PC-3 (cell line): ENCODE data around the gene NLGN1. TPM values are rescaled to one million over a fixed set of nuclear protein-coding genes. Genes with fewer than 3 reads are reported as not detected.

ENCODE experiments used
- ATAC-seq: fragments of 200-7000 bp; cut with Tn5 transposase; 2 replicates; pipeline ENCODE4 v1.9.1; 2020; ENCODE audit warnings: mild to moderate bottlenecking, moderate library complexity
- BruUV-seq: library from RNA; stranded (reverse); fragments of 400-500 nt; replicated peaks from 2 replicates; lab custom pipeline; 2021; lab: Mats Ljungman, UMichigan
- CTCF ChIA-PET: fragments of 300-600 bp; sonication (Branson Sonifier 250); formaldehyde crosslinking; loops from one replicate; lab custom pipeline; 2022; ENCODE audit warnings: antibody characterized with exemption; lab: Charles Lee
- POLR2A ChIA-PET: fragments of 300-600 bp; sonication (Branson Sonifier 250); formaldehyde crosslinking; loops from one replicate; lab custom pipeline; 2022; ENCODE audit warnings: antibody characterized with exemption; ENCODE audit not compliant: unreplicated experiment; lab: Charles Lee
- DNase-seq: peaks from one replicate; pipeline ENCODE4 v3.0.0-alpha.2; 2015
- H2AFZ ChIP-seq: fragments of 300-600 bp; sonication (generic); 2 replicates; pipeline ENCODE4 v1.6.0; 2016; ENCODE audit warnings: antibody characterized with exemption, low read length
- H3F3A ChIP-seq: fragments of 300-600 bp; sonication (generic); one replicate; pipeline ENCODE4 v1.6.0; 2017; ENCODE audit warnings: antibody characterized with exemption, low read length, control low read depth, mild to moderate bottlenecking; ENCODE audit not compliant: unreplicated experiment
- H3K27ac ChIP-seq: fragments of 300-600 bp; sonication (generic); 2 replicates; pipeline ENCODE4 v1.5.1; 2016; ENCODE audit warnings: mild to moderate bottlenecking, low read length
- H3K27me3 ChIP-seq: fragments of 300-600 bp; sonication (generic); 2 replicates; pipeline ENCODE4 v1.6.1; 2016; ENCODE audit warnings: low read length, mixed read lengths
- H3K36me3 ChIP-seq: fragments of 300-600 bp; sonication (generic); 2 replicates; pipeline ENCODE4 v1.6.1; 2016; ENCODE audit warnings: low read depth, mixed run types, low read length, mixed read lengths
- H3K4me1 ChIP-seq: fragments of 300-600 bp; sonication (generic); 2 replicates; pipeline ENCODE4 v1.5.1; 2016; ENCODE audit warnings: low read length; ENCODE audit not compliant: insufficient read depth
- H3K4me2 ChIP-seq: fragments of 300-600 bp; sonication (generic); 2 replicates; pipeline ENCODE4 v1.6.0; 2016; ENCODE audit warnings: low read length
- H3K4me3 ChIP-seq: fragments of 300-600 bp; sonication (generic); 2 replicates; pipeline ENCODE4 v1.5.1; 2016; ENCODE audit warnings: mild to moderate bottlenecking, low read length, mixed read lengths
- H3K79me2 ChIP-seq: fragments of 300-600 bp; sonication (generic); 2 replicates; pipeline ENCODE4 v1.6.1; 2017; ENCODE audit warnings: low read length, mixed read lengths
- H3K9ac ChIP-seq: fragments of 300-600 bp; sonication (generic); 2 replicates; pipeline ENCODE4 v1.6.0; 2016; ENCODE audit warnings: mild to moderate bottlenecking, low read length
- H3K9me2 ChIP-seq: fragments of 300-600 bp; sonication (generic); replicated peaks from 2 replicates; pipeline ENCODE4 v1.6.1; 2016; ENCODE audit warnings: mixed run types, low read length, mixed read lengths
- H3K9me3 ChIP-seq: fragments of 300-600 bp; sonication (generic); 2 replicates; pipeline ENCODE4 v1.6.1; 2016; ENCODE audit warnings: low read length, mixed read lengths
- H4K20me1 ChIP-seq: fragments of 300-600 bp; sonication (generic); 2 replicates; pipeline ENCODE4 v1.6.1; 2016; ENCODE audit warnings: low read length, mixed read lengths
- CTCF ChIP-seq: fragments of 300-600 bp; sonication (generic); conservative IDR thresholded peaks from 2 replicates; pipeline ENCODE4 v1.5.1; 2017; ENCODE audit warnings: antibody characterized with exemption, low read depth, mild to moderate bottlenecking, low read length
- EZH2 ChIP-seq: fragments of 300-600 bp; sonication (generic); IDR thresholded peaks from one replicate; pipeline ENCODE4 v1.6.1; 2017; ENCODE audit warnings: antibody characterized with exemption, mild to moderate bottlenecking, low read length; ENCODE audit not compliant: unreplicated experiment
- EZH2phosphoT487 ChIP-seq: fragments of 300-600 bp; sonication (generic); IDR thresholded peaks from 2 replicates; pipeline ENCODE4 v1.6.1; 2018; ENCODE audit warnings: mild to moderate bottlenecking, antibody characterized with exemption, low read length, borderline replicate concordance
- intact Hi-C: fragments of 100-400 bp; cut with micrococcal nuclease; formaldehyde crosslinking; loops from 2 replicates; pipeline ENCODE4 v1.9.0; 2023
- total RNA-seq: library from RNA; depleted of rRNA; stranded (reverse); fragments of >200 nt; gene quantifications from 2 replicates; pipeline ENCODE4 v1.2.3, GENCODE V29; 2014

Gene NLGN1
- total RNA-seq, 1 experiment from 2014 or later = 0.77 TPM

- Histone ChIP-seq H3K4me2 (no peak overlapping the region), H3K9me3 (no peaks in the 10 kb centered on the region), H2AFZ (no peak overlapping the region), H3K4me1 (no peaks in the 10 kb centered on the region), H3K9me2 (no peaks in the 10 kb centered on the region), H3K9ac (no peak overlapping the region), H3K79me2 (no peaks in the 10 kb centered on the region), H3K27me3 (no peaks in the 10 kb centered on the region), H3K36me3 (no peaks in the 10 kb centered on the region), H3K4me3 (no peak overlapping the region), H3K27ac (no peak overlapping the region), H3F3A (no peaks in the 10 kb centered on the region), H4K20me1 (no peaks in the 10 kb centered on the region)
- ATAC-seq = no peak
- intact Hi-C loops = no loop called here
- TF ChIP-seq EZH2 (no peak), EZH2phosphoT487 (no peak), CTCF (no peak)
- CTCF ChIA-PET = no interaction called here
- DNase-seq = no peak
- POLR2A ChIA-PET = no interaction called here
- no TSS peak for BruUV-seq
Observed at GRCh38 chr3:173838644-173839043, 441.1 kb downstream of the NLGN1 start.

- no peak overlapping the region for H3K4me3 ChIP-seq
- H3F3A ChIP-seq = no peaks in the 10 kb centered on the region
- POLR2A ChIA-PET = no interaction called here
- H3K36me3 ChIP-seq = no peaks in the 10 kb centered on the region
- H3K9me3 ChIP-seq = no peaks in the 10 kb centered on the region
- intact Hi-C loops = no loop called here
- no peak overlapping the region for H3K4me2 ChIP-seq
- no TSS peak for BruUV-seq
- H4K20me1 ChIP-seq = no peaks in the 10 kb centered on the region
- TF ChIP-seq EZH2 = no peak
- TF ChIP-seq EZH2phosphoT487 = no peak
- no peak for TF ChIP-seq CTCF
- no peak overlapping the region for H3K27ac ChIP-seq
- H3K9ac ChIP-seq = no peak overlapping the region
- no peak overlapping the region for H2AFZ ChIP-seq
- CTCF ChIA-PET = no interaction called here
- H3K9me2 ChIP-seq = no peaks in the 10 kb centered on the region
- DNase-seq (no peak), ATAC-seq (no peak)
- no peaks in the 10 kb centered on the region for H3K79me2 ChIP-seq
- H3K27me3 ChIP-seq = no peaks in the 10 kb centered on the region
- no peaks in the 10 kb centered on the region for H3K4me1 ChIP-seq
Observed at GRCh38 chr3:173839859-173840258, 442.3 kb downstream of the NLGN1 start.

- H3K9me3 ChIP-seq = no peaks in the 10 kb centered on the region
- no peaks in the 10 kb centered on the region for H3K9me2 ChIP-seq
- H3K36me3 ChIP-seq = no peaks in the 10 kb centered on the region
- intact Hi-C loops = no loop called here
- H3K4me3 ChIP-seq = no peak overlapping the region
- no peak overlapping the region for H3K9ac ChIP-seq
- H2AFZ ChIP-seq = no peak overlapping the region
- H3F3A ChIP-seq = no peaks in the 10 kb centered on the region
- no peaks in the 10 kb centered on the region for H3K4me1 ChIP-seq
- H4K20me1 ChIP-seq = no peaks in the 10 kb centered on the region
- ATAC-seq (no peak), DNase-seq (no peak)
- no peak overlapping the region for H3K4me2 ChIP-seq
- no TSS peak for BruUV-seq
- H3K27ac ChIP-seq = no peak overlapping the region
- H3K27me3 ChIP-seq = no peaks in the 10 kb centered on the region
- ChIA-PET POLR2A (no interaction called here), CTCF (no interaction called here)
- no peaks in the 10 kb centered on the region for H3K79me2 ChIP-seq
- no peak for TF ChIP-seq EZH2phosphoT487
- no peak for TF ChIP-seq CTCF
- TF ChIP-seq EZH2 = no peak
Observed at GRCh38 chr3:173841334-173841733, 443.8 kb downstream of the NLGN1 start.
